Adipocyte (in vitro differentiated cells): ENCODE measurements around the gene ROBO1.
A peak's percentile ranks its signal among the peaks of the same experiment; 100 is the strongest.

Source experiments
- DNase-seq: peaks from one replicate; pipeline ENCODE4 v3.0.0-alpha.2; 2015; ENCODE audit warnings: low read depth
- H3K27me3 ChIP-seq: replicated peaks from 2 replicates; pipeline ENCODE4 v1.7.0; 2013; ENCODE audit warnings: mild to moderate bottlenecking, low read length, moderate library complexity; ENCODE audit not compliant: control insufficient read depth, insufficient read depth
- H3K36me3 ChIP-seq: 2 replicates; pipeline ENCODE4 v1.7.0; 2013; ENCODE audit warnings: low read length, mild to moderate bottlenecking, moderate library complexity; ENCODE audit not compliant: control insufficient read depth, insufficient read depth, severe bottlenecking
- H3K4me1 ChIP-seq: 2 replicates; pipeline ENCODE4 v1.7.0; 2013; ENCODE audit warnings: mild to moderate bottlenecking, low read length, moderate library complexity; ENCODE audit not compliant: control insufficient read depth, insufficient read depth
- H3K4me3 ChIP-seq: 2 replicates; pipeline ENCODE4 v1.7.0; 2013; ENCODE audit warnings: mild to moderate bottlenecking, low read length, moderate library complexity
- H3K9ac ChIP-seq: 2 replicates; pipeline ENCODE4 v1.7.0; 2013; ENCODE audit warnings: mild to moderate bottlenecking, low read length, moderate library complexity
- H3K9me3 ChIP-seq: 2 replicates; pipeline ENCODE4 v1.7.0; 2013; ENCODE audit warnings: mild to moderate bottlenecking, low read length, moderate library complexity; ENCODE audit not compliant: control insufficient read depth

The ROBO1 gene

DNA sequence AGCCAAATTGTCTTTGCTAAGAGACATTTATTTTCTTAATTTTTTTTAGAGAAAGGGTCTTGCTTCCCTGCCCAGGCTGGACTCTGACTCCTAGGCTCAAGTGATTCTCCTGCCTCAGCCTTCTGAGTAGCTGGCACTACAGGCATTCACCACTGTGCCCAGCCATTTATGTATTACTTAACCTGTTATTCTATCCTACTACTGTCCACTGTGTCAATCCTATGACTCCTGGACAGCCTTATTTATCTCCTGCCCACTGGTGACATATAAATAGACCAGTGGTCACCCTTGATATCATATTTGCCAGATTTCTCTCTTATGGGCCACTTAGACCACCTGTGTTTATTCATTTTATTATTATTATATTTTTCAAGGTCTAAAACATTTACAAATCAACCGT, 161.4 kb downstream of the ROBO1 start:
- H3K4me1 ChIP-seq = no peaks in the 10 kb centered on the region
- no peak overlapping the region for H3K4me3 ChIP-seq
- H3K27me3 ChIP-seq = no peaks in the 10 kb centered on the region
- H3K9ac ChIP-seq = no peak overlapping the region
- no peak for DNase-seq
- H3K9me3 ChIP-seq = no peaks in the 10 kb centered on the region
- H3K36me3 ChIP-seq = no peaks in the 10 kb centered on the region

DNA sequence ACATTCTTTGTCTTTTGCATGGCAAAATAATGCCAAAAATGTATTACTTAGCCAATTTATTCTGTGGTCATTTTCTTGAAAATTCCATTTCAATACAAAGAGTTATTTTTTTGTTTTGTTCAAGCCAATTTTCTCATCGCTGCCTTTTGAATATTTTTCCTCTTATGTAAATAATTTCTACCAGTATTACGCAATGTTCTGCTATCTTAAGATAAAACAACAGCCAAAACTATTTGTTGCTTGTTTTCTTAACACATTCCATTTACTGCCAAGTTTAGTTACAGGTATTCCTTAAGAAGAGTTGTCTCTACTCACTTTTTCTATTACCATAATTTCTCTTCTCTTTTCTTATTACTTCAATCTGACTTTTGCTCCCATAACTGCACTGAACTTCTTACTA, 163.1 kb downstream of the ROBO1 start:
- no peaks in the 10 kb centered on the region for H3K4me1 ChIP-seq
- no peak overlapping the region for H3K4me3 ChIP-seq
- H3K9ac ChIP-seq = no peak overlapping the region
- H3K36me3 ChIP-seq = no peaks in the 10 kb centered on the region
- H3K9me3 ChIP-seq = no peaks in the 10 kb centered on the region
- DNase-seq = peak; percentile 53
- no peaks in the 10 kb centered on the region for H3K27me3 ChIP-seq

DNA sequence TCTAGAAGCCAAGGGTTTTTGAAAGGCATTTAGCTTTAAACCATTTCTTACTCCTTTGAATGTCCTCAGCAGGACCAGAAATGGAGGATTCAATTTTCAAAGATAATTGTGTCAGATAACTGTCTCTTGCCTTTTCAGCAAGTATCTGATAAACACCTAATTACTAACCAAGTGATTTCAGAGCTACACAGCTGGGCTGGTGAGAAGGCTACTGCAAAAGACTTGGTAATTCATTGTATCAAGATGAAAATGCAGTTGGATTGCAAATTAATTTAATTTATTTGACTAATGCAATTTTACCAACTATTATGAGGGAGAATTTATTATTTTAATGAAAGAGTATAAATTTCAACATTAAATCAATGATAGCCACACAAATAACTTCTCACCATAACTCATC, 165.4 kb downstream of the ROBO1 start:
- H3K4me3 ChIP-seq = no peak overlapping the region
- H3K36me3 ChIP-seq = no peaks in the 10 kb centered on the region
- no peaks in the 10 kb centered on the region for H3K27me3 ChIP-seq
- DNase-seq = no peak
- no peaks in the 10 kb centered on the region for H3K9me3 ChIP-seq
- no peak overlapping the region for H3K9ac ChIP-seq
- no peaks in the 10 kb centered on the region for H3K4me1 ChIP-seq

DNA sequence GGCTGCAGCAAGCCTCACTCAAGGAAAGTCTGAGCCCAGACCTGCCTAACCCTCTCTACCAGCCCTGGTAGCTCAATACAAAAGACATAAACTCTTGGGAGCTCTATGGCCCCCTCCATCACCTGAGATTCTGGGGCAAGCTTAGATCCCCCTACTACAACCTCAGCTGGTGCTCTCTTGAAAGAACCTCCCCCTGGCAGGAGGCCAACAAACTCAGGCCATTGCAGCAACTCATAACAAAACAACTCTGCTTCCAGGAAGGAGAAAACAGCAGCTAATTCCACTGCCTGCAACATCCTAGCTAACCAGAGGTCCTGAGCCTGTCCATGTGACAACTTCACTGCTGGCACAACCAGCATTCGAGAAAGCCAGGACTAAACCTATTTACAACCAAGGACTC, 169.2 kb downstream of the ROBO1 start:
- H3K27me3 ChIP-seq = no peaks in the 10 kb centered on the region
- H3K36me3 ChIP-seq = no peaks in the 10 kb centered on the region
- no peak for DNase-seq

DNA sequence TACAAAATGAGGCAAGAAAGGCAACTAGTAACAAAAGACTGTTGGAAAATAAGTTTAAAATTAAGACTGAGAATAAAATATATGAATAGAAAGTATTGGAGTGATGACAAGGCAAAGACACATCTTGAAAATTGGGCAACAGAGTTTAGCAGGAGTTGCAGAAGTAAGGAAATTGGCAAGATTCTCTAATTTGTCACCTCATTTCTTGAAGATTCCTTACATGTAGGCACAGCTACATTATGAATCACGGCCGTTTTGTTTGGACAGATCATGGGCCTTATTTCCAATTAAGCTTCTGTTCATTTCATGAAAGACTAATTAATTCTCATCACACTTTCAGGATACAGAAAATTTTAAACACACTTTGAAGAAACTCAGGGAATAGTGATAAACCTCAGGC, 170.1 kb downstream of the ROBO1 start:
- Histone ChIP-seq H3K4me3 (no peak overlapping the region), H3K9me3 (no peaks in the 10 kb centered on the region), H3K36me3 (no peaks in the 10 kb centered on the region), H3K27me3 (no peaks in the 10 kb centered on the region), H3K9ac (no peak overlapping the region), H3K4me1 (no peaks in the 10 kb centered on the region)
- DNase-seq = no peak

More for the DNA sequence above, 169.2 kb downstream of the ROBO1 start:
- Histone ChIP-seq H3K4me3 (no peak overlapping the region), H3K4me1 (no peaks in the 10 kb centered on the region), H3K9ac (no peak overlapping the region), H3K9me3 (no peaks in the 10 kb centered on the region)

DNA sequence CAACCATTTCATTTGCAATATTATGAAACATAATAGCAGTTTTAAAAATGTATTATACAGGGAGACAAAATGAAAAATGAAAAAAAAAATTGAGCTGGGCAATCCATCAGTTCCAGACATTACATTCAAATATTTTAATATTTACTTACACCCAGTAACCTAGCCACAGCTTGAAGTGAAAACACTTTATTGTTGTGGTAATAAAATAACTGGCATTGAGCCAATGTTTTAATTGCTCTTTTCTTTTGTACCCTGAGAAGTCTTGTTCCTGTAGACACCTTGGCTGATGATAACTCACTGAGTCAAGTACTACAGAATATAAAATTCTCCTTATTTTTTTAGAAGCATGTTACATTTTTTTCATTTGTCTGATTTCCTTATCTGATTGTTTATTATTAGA, 180.6 kb downstream of the ROBO1 start:
- Histone ChIP-seq H3K9me3 (no peaks in the 10 kb centered on the region), H3K9ac (no peak overlapping the region), H3K4me1 (no peaks in the 10 kb centered on the region), H3K4me3 (no peak overlapping the region), H3K36me3 (no peaks in the 10 kb centered on the region), H3K27me3 (no peaks in the 10 kb centered on the region)
- DNase-seq = no peak

DNA sequence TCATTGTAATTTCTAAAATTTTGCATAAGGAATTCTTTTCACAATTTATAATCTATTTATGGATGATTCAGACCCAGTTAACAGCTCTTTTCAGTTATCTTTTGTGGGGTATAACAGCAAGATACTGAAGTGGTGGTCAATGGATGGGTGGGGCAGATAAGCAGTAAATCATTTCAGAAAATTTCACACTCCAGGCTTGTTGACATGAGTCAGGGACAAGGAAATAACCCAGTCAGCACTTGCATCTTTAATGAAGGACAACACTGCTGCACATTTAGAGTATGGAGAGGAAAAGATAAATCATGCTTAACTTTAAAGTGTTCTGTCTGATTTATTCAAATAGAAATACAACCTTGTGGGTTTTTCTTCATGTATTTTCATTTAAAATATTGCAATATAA, 181.6 kb downstream of the ROBO1 start:
- Histone ChIP-seq H3K36me3 (no peaks in the 10 kb centered on the region), H3K9me3 (no peaks in the 10 kb centered on the region), H3K4me3 (no peak overlapping the region), H3K27me3 (no peaks in the 10 kb centered on the region), H3K4me1 (no peaks in the 10 kb centered on the region), H3K9ac (no peak overlapping the region)
- DNase-seq = no peak

DNA sequence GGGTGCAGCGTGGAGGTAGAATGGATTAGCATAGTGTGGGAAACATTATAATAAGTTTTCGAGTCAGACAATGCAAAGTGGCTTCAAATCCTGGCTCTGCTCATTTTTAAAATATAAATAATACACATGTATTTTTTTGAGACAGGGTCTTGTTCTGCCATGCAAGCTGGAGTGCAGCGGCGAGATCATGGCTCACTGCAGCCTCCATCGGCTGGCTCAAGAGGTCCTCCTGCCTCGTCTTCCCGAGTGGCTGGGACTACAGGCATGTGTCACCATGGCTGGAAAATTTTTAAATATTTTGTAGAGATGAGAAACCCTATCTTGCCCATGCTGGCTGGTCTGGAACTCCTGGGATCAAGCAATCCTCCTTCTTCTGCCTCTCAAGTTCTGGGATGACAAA, 194.9 kb downstream of the ROBO1 start:
- H3K36me3 ChIP-seq = no peaks in the 10 kb centered on the region
- H3K4me3 ChIP-seq = no peak overlapping the region
- no peaks in the 10 kb centered on the region for H3K9me3 ChIP-seq
- H3K27me3 ChIP-seq = no peaks in the 10 kb centered on the region
- no peaks in the 10 kb centered on the region for H3K4me1 ChIP-seq
- DNase-seq = no peak
- H3K9ac ChIP-seq = no peak overlapping the region

DNA sequence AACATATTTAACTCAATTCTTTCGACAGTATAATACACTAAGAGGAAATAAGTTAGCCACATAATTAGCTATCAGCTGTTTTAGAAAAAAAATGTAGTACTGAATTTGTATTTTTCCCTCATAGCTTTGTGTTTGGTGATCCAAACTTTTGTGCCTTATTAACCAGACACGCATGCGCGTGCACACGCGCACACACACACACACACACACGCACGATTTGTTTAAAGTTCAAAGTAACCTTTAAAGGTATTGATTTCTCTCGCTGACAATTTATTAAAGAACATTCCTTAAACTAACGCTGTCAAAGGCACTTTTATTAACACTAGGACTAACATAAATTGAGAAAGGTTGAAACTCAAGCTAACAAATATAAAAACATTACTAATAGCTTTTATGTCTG, 198.9 kb downstream of the ROBO1 start:
- Histone ChIP-seq H3K9ac (no peak overlapping the region), H3K9me3 (no peaks in the 10 kb centered on the region), H3K36me3 (no peaks in the 10 kb centered on the region), H3K4me1 (no peaks in the 10 kb centered on the region), H3K4me3 (no peak overlapping the region), H3K27me3 (no peaks in the 10 kb centered on the region)
- DNase-seq = no peak

DNA sequence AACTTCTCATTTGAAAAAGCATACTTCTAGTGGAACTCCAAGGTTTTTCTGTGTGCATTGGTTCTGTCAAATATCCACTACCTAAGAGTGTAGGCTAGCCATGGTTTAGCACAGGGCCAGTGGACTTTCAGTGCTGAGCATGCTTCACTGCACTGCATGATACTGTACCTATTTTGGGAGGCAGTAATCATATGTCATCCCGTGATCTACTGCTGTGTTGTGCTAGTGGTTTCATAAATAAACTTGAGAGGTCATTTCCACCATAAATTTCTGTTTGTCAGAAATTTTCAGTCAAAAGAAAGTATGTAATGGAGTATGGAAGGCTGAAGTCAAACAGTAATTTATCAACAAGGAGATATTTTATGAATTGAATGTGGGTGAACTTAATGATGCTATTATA, 203.6 kb downstream of the ROBO1 start:
- Histone ChIP-seq H3K27me3 (no peaks in the 10 kb centered on the region), H3K4me1 (no peaks in the 10 kb centered on the region), H3K9me3 (no peaks in the 10 kb centered on the region), H3K4me3 (no peak overlapping the region), H3K36me3 (no peaks in the 10 kb centered on the region), H3K9ac (no peak overlapping the region)
- no peak for DNase-seq

DNA sequence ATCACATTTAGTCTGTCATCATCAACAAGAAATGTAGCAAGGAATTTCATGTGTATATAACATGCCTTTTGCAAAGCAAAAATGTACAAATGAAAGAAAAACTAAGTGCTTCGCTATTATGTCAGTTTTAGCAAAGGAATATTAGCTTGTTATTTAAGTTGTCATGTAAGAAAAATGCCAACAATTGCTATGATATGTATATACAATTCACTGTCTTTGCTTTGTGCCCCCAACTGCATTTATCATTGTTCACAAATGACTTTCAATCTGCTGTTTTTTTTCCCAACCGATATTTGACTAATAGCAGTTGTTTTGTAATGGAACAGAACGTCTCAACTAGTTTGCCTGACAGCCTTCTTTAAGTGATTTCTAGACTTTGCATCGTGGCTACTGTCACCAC, 207.1 kb downstream of the ROBO1 start:
- Histone ChIP-seq H3K9ac (no peak overlapping the region), H3K36me3 (no peaks in the 10 kb centered on the region), H3K4me1 (no peaks in the 10 kb centered on the region), H3K9me3 (no peaks in the 10 kb centered on the region), H3K27me3 (no peaks in the 10 kb centered on the region), H3K4me3 (no peak overlapping the region)
- no peak for DNase-seq

DNA sequence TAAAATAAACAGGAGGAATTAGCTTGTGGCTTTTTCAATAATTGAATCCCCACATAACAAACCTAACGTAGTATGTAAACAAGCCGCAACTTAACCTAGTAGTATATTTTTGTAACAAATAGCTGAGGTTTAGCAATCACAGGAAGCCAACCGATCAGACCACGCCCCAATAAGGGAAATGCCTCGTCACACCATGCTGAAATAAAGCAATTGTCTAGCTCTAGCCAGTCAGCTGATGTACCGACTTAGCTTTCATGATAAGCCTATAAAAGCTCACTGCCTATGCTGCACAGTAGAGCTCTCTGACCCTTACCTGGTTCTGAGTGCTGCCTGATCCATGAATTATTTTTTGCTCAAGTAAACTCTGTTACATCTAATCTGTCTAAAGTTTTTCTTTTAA, 208.9 kb downstream of the ROBO1 start:
- no peaks in the 10 kb centered on the region for H3K36me3 ChIP-seq
- H3K27me3 ChIP-seq = no peaks in the 10 kb centered on the region
- DNase-seq = no peak
- H3K9me3 ChIP-seq = no peaks in the 10 kb centered on the region
- H3K4me1 ChIP-seq = no peaks in the 10 kb centered on the region
- no peak overlapping the region for H3K4me3 ChIP-seq
- H3K9ac ChIP-seq = no peak overlapping the region
